ENCODE measurements around the gene GP5.

GP5 gene

GRCh38 chr3:194357681-194358080 lies 41.4 kb downstream of the GP5 start:
- H3K9me3 ChIP-seq = no peaks in the 10 kb centered on the region
- no peaks in the 10 kb centered on the region for H3K4me1 ChIP-seq
- H3K27me3 ChIP-seq = no peaks in the 10 kb centered on the region
- H3K36me3 ChIP-seq = no peaks in the 10 kb centered on the region
- no peak for DNase-seq
- H3K4me3 ChIP-seq (ENCODE audit: low read depth, low read length) = no peak overlapping the region
- no peak for TF ChIP-seq CTCF (IDR thresholded peaks at IDR 0.05; ENCODE audit: low read depth, low read length)

- H3K4me3 ChIP-seq (ENCODE audit: low read depth, low read length) = no peak overlapping the region
- TF ChIP-seq CTCF (IDR thresholded peaks at IDR 0.05; ENCODE audit: low read depth, low read length) = no peak
- H3K36me3 ChIP-seq = no peaks in the 10 kb centered on the region
- no peak for DNase-seq
- H3K4me1 ChIP-seq = no peaks in the 10 kb centered on the region
- no peaks in the 10 kb centered on the region for H3K27me3 ChIP-seq
- H3K9me3 ChIP-seq = no peaks in the 10 kb centered on the region
Observed at GRCh38 chr3:194355379-194355778, 43.7 kb downstream of the GP5 start.

- Histone ChIP-seq H3K27me3 (no peaks in the 10 kb centered on the region), H3K4me1 (no peaks in the 10 kb centered on the region), H3K36me3 (no peaks in the 10 kb centered on the region), H3K9me3 (no peaks in the 10 kb centered on the region), H3K4me3 (ENCODE audit: low read depth, low read length) (no peak overlapping the region)
- TF ChIP-seq CTCF (IDR thresholded peaks at IDR 0.05; ENCODE audit: low read depth, low read length) = no peak
- DNase-seq = no peak
Observed at GRCh38 chr3:194354315-194354714, 44.8 kb downstream of the GP5 start.

- TF ChIP-seq CTCF (IDR thresholded peaks at IDR 0.05; ENCODE audit: low read depth, low read length) = no peak
- no peak overlapping the region for H3K4me3 ChIP-seq (ENCODE audit: low read depth, low read length)
- H3K36me3 ChIP-seq = no peaks in the 10 kb centered on the region
Observed at GRCh38 chr3:194352667-194353246, 46.3 kb downstream of the GP5 start.

GRCh38 chr3:194351952-194352536 lies 47.0 kb downstream of the GP5 start:
- no peak overlapping the region for H3K4me3 ChIP-seq (ENCODE audit: low read depth, low read length)
- no peak for TF ChIP-seq CTCF (IDR thresholded peaks at IDR 0.05; ENCODE audit: low read depth, low read length)
- no peaks in the 10 kb centered on the region for H3K27me3 ChIP-seq
- no peak for DNase-seq
- no peaks in the 10 kb centered on the region for H3K9me3 ChIP-seq
- H3K36me3 ChIP-seq = no peaks in the 10 kb centered on the region
- no peaks in the 10 kb centered on the region for H3K4me1 ChIP-seq

More at GRCh38 chr3:194352667-194353246, 46.3 kb downstream of the GP5 start:
- Histone ChIP-seq H3K27me3 (no peaks in the 10 kb centered on the region), H3K4me1 (no peaks in the 10 kb centered on the region), H3K9me3 (no peaks in the 10 kb centered on the region)
- no peak for DNase-seq

GRCh38 chr3:194351080-194351672 lies 47.9 kb downstream of the GP5 start, which contains the start of gene CPN2:
CPN2 (minus strand) TSS chr3:194351328; CDS start chr3:194342702, 8,626 bp downstream.
- no peaks in the 10 kb centered on the region for H3K9me3 ChIP-seq
- no peak for TF ChIP-seq CTCF (IDR thresholded peaks at IDR 0.05; ENCODE audit: low read depth, low read length)
- no peak for DNase-seq
- no peaks in the 10 kb centered on the region for H3K4me1 ChIP-seq
- H3K4me3 ChIP-seq (ENCODE audit: low read depth, low read length) = no peak within 1 kb of the TSS
- H3K27me3 ChIP-seq = no peaks in the 10 kb centered on the region
- H3K36me3 ChIP-seq = no peaks in the 10 kb centered on the region

Measured in BE2C (cell line).